Testis (tissue), 3 donors: ENCODE data around the gene SRD5A1. TPM values are rescaled to one million over a fixed set of nuclear protein-coding genes. Genes with fewer than 3 reads are reported as not detected.

Experiments used
- DNase-seq: peaks from one replicate; pipeline ENCODE4 v3.0.0-alpha.2; 2019
- H3K27ac ChIP-seq, 2 donors: fragments of 200-600 bp; sonication (generic); one replicate each; pipeline ENCODE4 v1.5.1; 2019
- H3K27me3 ChIP-seq: fragments of 200-600 bp; sonication (generic); one replicate; pipeline ENCODE4 v1.5.1; 2019
- H3K36me3 ChIP-seq: fragments of 200-600 bp; sonication (generic); one replicate; pipeline ENCODE4 v1.5.1; 2017; ENCODE audit warnings: low read depth; ENCODE audit errors: missing control alignments
- H3K4me1 ChIP-seq: fragments of 200-600 bp; sonication (generic); one replicate; pipeline ENCODE4 v1.5.1; 2019
- H3K4me3 ChIP-seq, 2 donors: fragments of 200-600 bp; sonication (generic); one replicate each; pipeline ENCODE4 v1.5.1; 2017 to 2019
- H3K9me3 ChIP-seq: fragments of 200-600 bp; sonication (generic); one replicate; pipeline ENCODE4 v1.5.1; 2017
- CTCF ChIP-seq, 3 experiments: fragments of 450-650 bp in 2 of 3; fragments of 200-600 bp in 1 of 3; sonication (generic) in 1 of 3; IDR thresholded peaks; one replicate each; pipeline ENCODE4 v1.5.1; 2016 to 2019; ENCODE audit warnings: antibody characterized with exemption in 3 of 3, mild to moderate bottlenecking in 2 of 3, moderate library complexity in 1 of 3
- POLR2A ChIP-seq: fragments of 450-650 bp; IDR thresholded peaks from one replicate; pipeline ENCODE4 v1.6.1; 2017; ENCODE audit warnings: antibody characterized with exemption, mild to moderate bottlenecking, moderate library complexity
- WGBS, 2 donors: methylation state at CpG; one replicate each; pipeline ENCODE4 v1.1.5; 2018; 5-methylcytosine and 5-hydroxymethylcytosine counted together
- intact Hi-C: fragments of 100-400 bp; cut with DNase I; formaldehyde crosslinking; loops from one replicate; pipeline ENCODE4 v1.15.1; 2023; ENCODE audit warnings: low total_unique reads
- polyA plus RNA-seq: library from polyadenylated mRNA; stranded (reverse); fragments of 350-450 nt; fragmentation: Illumina TruSeq; extraction: RNeasy Lipid Tissue Mini Kit (QIAGEN cat#74804); gene quantifications from one replicate; pipeline ENCODE4 v1.2.3, GENCODE V29; 2014; ENCODE audit warnings: low read depth, low replicate concordance; ENCODE audit not compliant: insufficient read depth
- total RNA-seq, 2 donors: library from RNA; depleted of rRNA; stranded (reverse); fragments of >200 nt; gene quantifications; one replicate each; pipeline ENCODE4 v1.2.3, GENCODE V29; 2016

The SRD5A1 gene
- total and polyA plus RNA-seq, 3 donors from 2014 or later, result 3.8 to 13.9 (median 7.9) TPM

GRCh38 chr5:6700074-6700684, 66.9 kb downstream of the SRD5A1 start:
- Histone ChIP-seq H3K36me3 (no peaks in the 10 kb centered on the region), H3K9me3 (no peaks in the 10 kb centered on the region), H3K27ac (no peak overlapping the region), H3K4me3 (no peak overlapping the region), H3K4me1 (no peaks in the 10 kb centered on the region), H3K27me3 (no peaks in the 10 kb centered on the region)
- 65 to 72% methylated on average over 11 of the region's 11 CpGs for WGBS, 2 donors
- no peak for DNase-seq
- no peak for TF ChIP-seq POLR2A
- no peak for TF ChIP-seq CTCF (IDR thresholded peaks at IDR 0.05)
- intact Hi-C loops, result no loop called here

DNA sequence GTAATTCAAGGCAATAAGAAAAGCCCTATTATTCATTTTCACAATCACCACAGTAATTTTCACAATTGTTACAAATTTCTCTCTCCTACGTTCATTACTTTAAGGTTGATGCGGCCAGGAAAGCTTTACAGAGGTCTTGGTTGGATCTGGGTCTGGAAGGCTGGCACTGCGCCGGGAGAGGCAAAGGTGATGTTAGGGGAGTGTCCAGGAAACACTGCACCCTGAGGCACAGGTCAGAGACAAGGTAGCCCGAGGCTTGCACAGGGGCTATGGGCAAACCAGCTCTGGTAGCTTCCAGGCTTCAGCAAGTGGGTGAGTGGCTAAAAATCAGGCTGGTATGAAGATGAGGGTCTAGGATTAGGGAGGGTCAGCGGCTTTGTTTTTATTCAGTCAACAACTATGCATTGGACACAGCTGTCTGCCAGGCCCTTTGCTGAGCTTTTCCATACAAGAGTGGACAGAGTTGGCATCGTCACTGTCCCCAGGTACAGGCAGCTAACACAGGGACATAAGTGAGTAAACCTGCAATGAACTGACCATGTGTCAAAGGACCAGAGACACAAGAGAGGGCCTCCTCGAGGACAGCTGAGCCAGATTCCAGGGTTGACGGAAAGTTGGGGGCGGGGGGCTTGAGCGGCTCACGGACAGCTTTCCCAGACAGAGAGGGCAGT, 67.6 kb downstream of the SRD5A1 start:
- no peaks in the 10 kb centered on the region for H3K27me3 ChIP-seq
- H3K27ac ChIP-seq, result no peak overlapping the region
- no peak for DNase-seq
- intact Hi-C loops, result no loop called here
- 70 to 80% methylated on average over 10 to 12 of the region's 12 CpGs for WGBS, 2 donors
- H3K4me1 ChIP-seq, result no peaks in the 10 kb centered on the region
- TF ChIP-seq POLR2A (no peak), CTCF (IDR thresholded peaks at IDR 0.05) (no peak)
- H3K4me3 ChIP-seq, result no peak overlapping the region
- H3K9me3 ChIP-seq, result no peaks in the 10 kb centered on the region
- no peaks in the 10 kb centered on the region for H3K36me3 ChIP-seq

DNA sequence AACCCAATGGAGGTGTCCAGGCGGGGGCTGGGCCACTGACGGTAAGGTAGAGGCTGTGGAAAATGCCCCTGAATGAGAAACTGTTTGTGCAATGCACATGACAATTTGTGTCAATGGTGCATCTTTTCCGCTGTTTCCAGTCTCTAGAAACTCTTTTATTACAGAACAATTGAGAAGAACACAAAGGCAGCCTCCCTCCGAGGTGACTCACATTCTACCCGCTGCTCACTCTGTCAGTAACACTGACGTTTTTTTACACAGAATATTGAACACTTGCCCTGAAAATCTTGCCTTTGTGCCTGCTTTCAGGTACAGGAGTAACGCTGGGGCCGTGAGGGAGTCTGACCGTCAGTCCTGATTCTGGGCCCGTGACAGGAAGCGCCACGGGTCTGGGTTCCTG, 68.3 kb downstream of the SRD5A1 start:
- Histone ChIP-seq H3K27me3 (no peaks in the 10 kb centered on the region), H3K9me3 (no peaks in the 10 kb centered on the region), H3K36me3 (no peaks in the 10 kb centered on the region), H3K4me1 (no peaks in the 10 kb centered on the region), H3K27ac (no peak overlapping the region), H3K4me3 (no peak overlapping the region)
- 81 to 83% methylated on average over 12 of the region's 12 CpGs for WGBS, 2 donors
- intact Hi-C loops, result no loop called here
- TF ChIP-seq POLR2A, result no peak
- no peak for TF ChIP-seq CTCF (IDR thresholded peaks at IDR 0.05)
- no peak for DNase-seq

GRCh38 chr5:6702633-6703032, 69.4 kb downstream of the SRD5A1 start:
- no peak for DNase-seq
- intact Hi-C loops, result no loop called here
- Histone ChIP-seq H3K36me3 (no peaks in the 10 kb centered on the region), H3K27ac (no peak overlapping the region), H3K4me1 (no peaks in the 10 kb centered on the region), H3K27me3 (no peaks in the 10 kb centered on the region), H3K9me3 (no peaks in the 10 kb centered on the region), H3K4me3 (no peak overlapping the region)
- TF ChIP-seq POLR2A, result no peak
- WGBS, 2 donors, result 93 to 98% methylated on average over 6 of the region's 6 CpGs

GRCh38 chr5:6703806-6704205, 70.6 kb downstream of the SRD5A1 start:
- no peak for TF ChIP-seq POLR2A
- TF ChIP-seq CTCF (IDR thresholded peaks at IDR 0.05), result no peak
- Histone ChIP-seq H3K4me3 (no peak overlapping the region), H3K27me3 (no peaks in the 10 kb centered on the region), H3K36me3 (no peaks in the 10 kb centered on the region), H3K4me1 (no peaks in the 10 kb centered on the region), H3K9me3 (no peaks in the 10 kb centered on the region), H3K27ac (peak overlapping the region in 1 of 2 donors; percentile 74)
- intact Hi-C loops, result no loop called here
- DNase-seq, result no peak
- WGBS, 2 donors, result 75 to 76% methylated on average over 6 of the region's 6 CpGs
